Gastroesophageal sphincter (tissue), 3 donors: ENCODE results near the gene RBMX2.

Experiments
- CTCF ChIP-seq, 4 experiments: fragments of 200-600 bp in 2 of 4; fragments of 450-650 bp in 2 of 4; sonication (generic) in 1 of 4; IDR thresholded peaks; one replicate each; pipeline ENCODE4 v1.5.1; 2017 to 2019; ENCODE audit warnings: antibody characterized with exemption in 4 of 4, mild to moderate bottlenecking in 2 of 4, moderate library complexity in 2 of 4
- EP300 ChIP-seq: sonication (generic); formaldehyde crosslinking; IDR thresholded peaks from one replicate; pipeline ENCODE4 v1.6.1; 2017; ENCODE audit warnings: antibody characterized with exemption, mild to moderate bottlenecking
- POLR2A ChIP-seq, 2 donors: fragments of 450-650 bp; IDR thresholded peaks; one replicate each; pipeline ENCODE4 v1.6.1; 2017; ENCODE audit warnings: antibody characterized with exemption in 2 of 2, mild to moderate bottlenecking in 2 of 2, moderate library complexity in 1 of 2

DNA sequence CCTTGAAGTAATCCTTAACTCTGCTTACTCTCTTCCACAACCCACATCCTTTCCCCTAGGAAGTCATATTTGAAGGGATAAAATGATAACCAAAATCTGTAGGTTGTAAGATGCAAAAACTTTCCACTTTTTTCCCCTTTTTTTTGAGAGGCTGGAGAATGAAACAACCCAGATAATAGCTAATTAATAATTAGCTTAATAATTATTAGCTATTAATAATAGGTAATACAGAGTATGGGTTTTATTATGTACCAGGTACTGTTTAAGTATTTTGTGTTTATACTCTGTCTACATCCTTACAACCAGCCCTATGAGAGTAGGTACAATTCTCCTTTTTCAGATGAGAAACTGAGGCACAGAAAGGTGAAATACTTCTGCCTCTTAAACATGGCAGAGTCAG is 25.7 kb upstream of the RBMX2 start:
- TF ChIP-seq CTCF (IDR thresholded peaks at IDR 0.05), result no peak
- no peak for TF ChIP-seq POLR2A (IDR thresholded peaks at IDR 0.05)
- TF ChIP-seq EP300, result no peak
